A549 (cell line): ENCODE results near the gene SHFL.

ENCODE experiments used
- CHD2 ChIP-seq: fragments of 150-350 bp; IDR thresholded peaks from 2 replicates; pipeline ENCODE4 v1.6.1; 2014; ENCODE audit warnings: low read length; ENCODE audit not compliant: partially characterized antibody
- EP300 ChIP-seq, 2 experiments: fragments of >200 bp; sonication (Bioruptor Twin); formaldehyde crosslinking; IDR thresholded peaks; 2 replicates in 1 of 2; 3 replicates in 1 of 2; pipeline ENCODE4 v1.6.1; 2016 to 2017
- HDAC2 ChIP-seq: fragments of 200-600 bp; sonication (generic); IDR thresholded peaks from 2 replicates; pipeline ENCODE4 v1.6.1; 2016
- HOXA7 ChIP-seq: fragments of 250-450 bp; sonication (Bioruptor Pico); IDR thresholded peaks from 2 replicates; pipeline ENCODE4 v1.5.0; 2020; ENCODE audit warnings: mild to moderate bottlenecking, moderate library complexity
- JUN ChIP-seq, 2 experiments: fragments of >200 bp; sonication (Bioruptor Twin); formaldehyde crosslinking; IDR thresholded peaks; 2 replicates in 1 of 2; 3 replicates in 1 of 2; pipeline ENCODE4 v1.6.1; 2016 to 2017
- POLR2A ChIP-seq: IDR thresholded peaks from 2 replicates; pipeline ENCODE4 v1.6.1; 2012; ENCODE audit warnings: mild to moderate bottlenecking, low read length
- POLR2AphosphoS2 ChIP-seq: conservative IDR thresholded peaks from 2 replicates; pipeline ENCODE4 v1.6.1; 2012; ENCODE audit warnings: low read length, improper control_type of control experiment, inconsistent platforms
- RAD21 ChIP-seq, 2 experiments: fragments of >200 bp in 1 of 2; sonication (Bioruptor Twin) in 1 of 2; formaldehyde crosslinking in 1 of 2; IDR thresholded peaks in 1 of 2; conservative IDR thresholded peaks in 1 of 2; 2 replicates in 1 of 2; 3 replicates in 1 of 2; pipeline ENCODE4 v1.6.1; 2012 to 2018; ENCODE audit warnings: inconsistent platforms in 1 of 2
- ZSCAN20 ChIP-seq: fragments of 250-450 bp; sonication (Bioruptor Pico); IDR thresholded peaks from 2 replicates; pipeline ENCODE4 v1.8.0; 2022; ENCODE audit warnings: mild to moderate bottlenecking, moderate library complexity
- TF ChIP-seq, protein P1 (sequence below): fragments of 450-650 bp; IDR thresholded peaks from 2 replicates; pipeline ENCODE4 v1.6.1; 2014; ENCODE audit warnings: antibody characterized with exemption
- TF ChIP-seq, protein P2 (sequence below): fragments of >200 bp; sonication (Bioruptor Twin); formaldehyde crosslinking; IDR thresholded peaks from 3 replicates; pipeline ENCODE4 v1.5.1; 2016
- TF ChIP-seq, protein P3 (sequence below): fragments of 200-600 bp; sonication (generic); IDR thresholded peaks from 2 replicates; pipeline ENCODE4 v1.6.1; 2016; ENCODE audit warnings: antibody characterized with exemption, mild to moderate bottlenecking, moderate library complexity

DNA sequence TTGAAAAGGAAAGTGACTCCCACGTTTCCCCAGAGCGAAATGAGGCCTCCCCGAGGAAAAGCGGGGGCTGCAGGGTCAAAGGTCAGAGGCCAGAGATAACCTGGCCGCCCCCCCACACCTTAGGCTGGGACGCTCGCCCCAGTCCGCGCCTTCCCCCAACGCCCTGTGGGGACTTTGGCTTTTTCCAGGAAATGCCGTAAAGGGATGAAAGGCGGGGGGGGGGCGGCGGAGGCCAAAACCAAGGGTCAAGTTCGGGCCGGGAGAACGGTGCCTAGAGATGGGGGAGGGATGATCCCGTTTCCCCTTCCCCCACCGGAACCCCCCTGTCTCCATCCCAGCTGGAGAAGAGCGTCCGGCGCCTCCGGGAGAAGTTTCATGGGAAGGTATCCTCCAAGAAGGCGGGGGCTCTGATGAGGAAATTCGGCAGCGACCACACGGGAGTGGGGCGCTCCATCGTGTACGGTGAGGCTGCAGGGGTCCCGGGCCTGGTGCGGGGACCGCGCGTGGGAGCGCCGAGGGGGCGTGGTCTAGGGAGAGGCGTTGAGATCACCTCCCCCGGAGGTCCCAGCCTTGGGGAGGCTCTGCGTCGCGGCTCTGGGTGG, 575 bp downstream of the SHFL start:
- TF ChIP-seq, protein P1, sequence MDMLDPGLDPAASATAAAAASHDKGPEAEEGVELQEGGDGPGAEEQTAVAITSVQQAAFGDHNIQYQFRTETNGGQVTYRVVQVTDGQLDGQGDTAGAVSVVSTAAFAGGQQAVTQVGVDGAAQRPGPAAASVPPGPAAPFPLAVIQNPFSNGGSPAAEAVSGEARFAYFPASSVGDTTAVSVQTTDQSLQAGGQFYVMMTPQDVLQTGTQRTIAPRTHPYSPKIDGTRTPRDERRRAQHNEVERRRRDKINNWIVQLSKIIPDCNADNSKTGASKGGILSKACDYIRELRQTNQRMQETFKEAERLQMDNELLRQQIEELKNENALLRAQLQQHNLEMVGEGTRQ, result no peak
- TF ChIP-seq, protein P2, sequence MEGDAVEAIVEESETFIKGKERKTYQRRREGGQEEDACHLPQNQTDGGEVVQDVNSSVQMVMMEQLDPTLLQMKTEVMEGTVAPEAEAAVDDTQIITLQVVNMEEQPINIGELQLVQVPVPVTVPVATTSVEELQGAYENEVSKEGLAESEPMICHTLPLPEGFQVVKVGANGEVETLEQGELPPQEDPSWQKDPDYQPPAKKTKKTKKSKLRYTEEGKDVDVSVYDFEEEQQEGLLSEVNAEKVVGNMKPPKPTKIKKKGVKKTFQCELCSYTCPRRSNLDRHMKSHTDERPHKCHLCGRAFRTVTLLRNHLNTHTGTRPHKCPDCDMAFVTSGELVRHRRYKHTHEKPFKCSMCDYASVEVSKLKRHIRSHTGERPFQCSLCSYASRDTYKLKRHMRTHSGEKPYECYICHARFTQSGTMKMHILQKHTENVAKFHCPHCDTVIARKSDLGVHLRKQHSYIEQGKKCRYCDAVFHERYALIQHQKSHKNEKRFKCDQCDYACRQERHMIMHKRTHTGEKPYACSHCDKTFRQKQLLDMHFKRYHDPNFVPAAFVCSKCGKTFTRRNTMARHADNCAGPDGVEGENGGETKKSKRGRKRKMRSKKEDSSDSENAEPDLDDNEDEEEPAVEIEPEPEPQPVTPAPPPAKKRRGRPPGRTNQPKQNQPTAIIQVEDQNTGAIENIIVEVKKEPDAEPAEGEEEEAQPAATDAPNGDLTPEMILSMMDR, result no peak
- TF ChIP-seq JUN (IDR thresholded peaks at IDR 0.05) (no peak), ZSCAN20 (CRISPR knock-in tag) (no peak), CHD2 (no peak), HDAC2 (no peak), HOXA7 (CRISPR knock-in tag) (no peak), POLR2A (no peak), EP300 (IDR thresholded peaks at IDR 0.05) (no peak), RAD21 (conservative IDR thresholded peaks at IDR 0.05 in 1 of 2, IDR thresholded peaks at IDR 0.05 in 1 of 2) (no peak), POLR2AphosphoS2 (no peak)
- TF ChIP-seq, protein P3, sequence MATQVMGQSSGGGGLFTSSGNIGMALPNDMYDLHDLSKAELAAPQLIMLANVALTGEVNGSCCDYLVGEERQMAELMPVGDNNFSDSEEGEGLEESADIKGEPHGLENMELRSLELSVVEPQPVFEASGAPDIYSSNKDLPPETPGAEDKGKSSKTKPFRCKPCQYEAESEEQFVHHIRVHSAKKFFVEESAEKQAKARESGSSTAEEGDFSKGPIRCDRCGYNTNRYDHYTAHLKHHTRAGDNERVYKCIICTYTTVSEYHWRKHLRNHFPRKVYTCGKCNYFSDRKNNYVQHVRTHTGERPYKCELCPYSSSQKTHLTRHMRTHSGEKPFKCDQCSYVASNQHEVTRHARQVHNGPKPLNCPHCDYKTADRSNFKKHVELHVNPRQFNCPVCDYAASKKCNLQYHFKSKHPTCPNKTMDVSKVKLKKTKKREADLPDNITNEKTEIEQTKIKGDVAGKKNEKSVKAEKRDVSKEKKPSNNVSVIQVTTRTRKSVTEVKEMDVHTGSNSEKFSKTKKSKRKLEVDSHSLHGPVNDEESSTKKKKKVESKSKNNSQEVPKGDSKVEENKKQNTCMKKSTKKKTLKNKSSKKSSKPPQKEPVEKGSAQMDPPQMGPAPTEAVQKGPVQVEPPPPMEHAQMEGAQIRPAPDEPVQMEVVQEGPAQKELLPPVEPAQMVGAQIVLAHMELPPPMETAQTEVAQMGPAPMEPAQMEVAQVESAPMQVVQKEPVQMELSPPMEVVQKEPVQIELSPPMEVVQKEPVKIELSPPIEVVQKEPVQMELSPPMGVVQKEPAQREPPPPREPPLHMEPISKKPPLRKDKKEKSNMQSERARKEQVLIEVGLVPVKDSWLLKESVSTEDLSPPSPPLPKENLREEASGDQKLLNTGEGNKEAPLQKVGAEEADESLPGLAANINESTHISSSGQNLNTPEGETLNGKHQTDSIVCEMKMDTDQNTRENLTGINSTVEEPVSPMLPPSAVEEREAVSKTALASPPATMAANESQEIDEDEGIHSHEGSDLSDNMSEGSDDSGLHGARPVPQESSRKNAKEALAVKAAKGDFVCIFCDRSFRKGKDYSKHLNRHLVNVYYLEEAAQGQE, result no peak
